ENCODE data around the gene MAGI1. TPM values are rescaled to one million over a fixed set of nuclear protein-coding genes. Genes with fewer than 3 reads are reported as not detected.

The MAGI1 gene
- total RNA-seq, 4 donors from 2014 or later: 42.4 to 71.6 (median 50.2) TPM

DNA sequence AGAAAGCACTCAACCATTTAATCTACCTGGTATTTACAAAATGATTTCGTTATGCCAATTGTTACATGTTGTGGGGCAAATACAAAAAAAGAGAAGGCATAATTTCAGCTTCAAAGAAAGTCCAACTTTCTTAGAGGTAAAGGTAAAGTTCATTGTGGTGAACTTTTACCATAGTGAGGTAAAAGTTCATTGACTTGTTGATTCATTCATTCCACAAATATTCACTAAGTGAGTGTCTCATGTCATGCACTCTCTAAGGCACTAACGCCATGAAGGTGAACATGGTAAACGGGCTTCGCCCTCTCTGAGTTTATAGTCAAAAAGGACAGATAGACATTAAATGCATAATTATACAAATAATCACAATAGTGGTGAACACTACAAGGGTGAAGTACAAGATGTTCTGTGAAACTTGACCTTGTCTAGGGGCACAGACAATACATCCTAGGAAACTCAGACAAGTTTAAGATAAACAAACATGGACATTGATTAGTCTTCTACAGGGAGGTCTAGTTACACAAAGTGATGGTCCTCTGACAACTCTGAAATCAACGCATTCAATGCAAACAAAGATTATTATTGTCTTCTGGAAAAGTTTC lies 378.6 kb downstream of the MAGI1 start:
- intact Hi-C loops (cut with DNase I; ENCODE audit: low total_unique reads): no loop called here
- 92 to 96% methylated on average over 5 of the region's 5 CpGs for WGBS, 2 donors
- H3K4me3 ChIP-seq (ENCODE audit: low read depth, poor library complexity, severe bottlenecking): no peak overlapping the region
- no peak for DNase-seq (ENCODE audit: low spot score in 2 of 2)
- TF ChIP-seq CTCF (IDR thresholded peaks at IDR 0.05) (no peak), POLR2A (IDR thresholded peaks at IDR 0.05) (no peak)

DNA sequence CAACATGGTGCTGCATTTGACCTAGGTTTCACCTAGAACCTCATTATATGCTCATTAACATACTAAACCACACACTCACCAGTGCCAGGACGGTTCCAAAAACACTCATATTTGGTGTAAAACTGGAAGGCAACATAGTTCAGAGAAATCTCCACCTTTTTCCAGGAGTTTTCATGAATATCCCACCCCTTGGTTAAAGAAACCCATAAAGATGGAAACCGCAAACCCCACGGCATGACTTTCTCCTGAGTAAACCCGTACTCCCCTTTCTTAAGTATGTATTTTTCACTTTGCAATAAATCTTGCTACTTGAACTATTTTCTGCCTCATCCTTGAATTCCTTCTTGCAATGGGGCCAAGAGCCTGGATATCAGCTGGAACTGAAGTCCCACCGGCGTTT lies 379.3 kb downstream of the MAGI1 start:
- intact Hi-C loops (cut with DNase I; ENCODE audit: low total_unique reads): no loop called here
- H3K4me3 ChIP-seq (ENCODE audit: low read depth, poor library complexity, severe bottlenecking): no peak overlapping the region
- DNase-seq (ENCODE audit: low spot score in 2 of 2): no peak
- TF ChIP-seq CTCF (IDR thresholded peaks at IDR 0.05): no peak
- no peak for TF ChIP-seq POLR2A (IDR thresholded peaks at IDR 0.05)
- WGBS, 2 donors: 89 to 90% methylated on average over 6 of the region's 6 CpGs

DNA sequence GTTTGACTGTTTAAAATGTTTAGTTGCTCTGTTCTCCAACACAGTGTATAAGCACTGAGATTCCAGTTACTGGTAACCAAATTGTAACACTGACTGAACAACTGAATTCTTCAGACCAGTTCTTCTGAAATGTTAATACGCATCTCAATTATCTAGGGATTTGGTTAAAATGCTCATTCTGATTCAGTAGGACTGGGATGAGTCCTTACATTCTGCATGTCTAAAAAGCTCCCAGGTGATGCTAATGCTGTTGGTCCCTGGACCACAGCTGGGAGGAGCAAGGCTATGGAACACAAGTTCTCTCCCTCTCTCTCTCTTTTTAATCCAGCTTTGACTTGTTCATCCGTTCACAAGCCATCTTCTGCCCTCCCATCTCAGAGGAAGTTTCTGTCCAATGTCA lies 380.3 kb downstream of the MAGI1 start:
- TF ChIP-seq POLR2A (IDR thresholded peaks at IDR 0.05) (no peak), CTCF (IDR thresholded peaks at IDR 0.05) (no peak)
- no peak for DNase-seq (ENCODE audit: low spot score in 2 of 2)
- intact Hi-C loops (cut with DNase I; ENCODE audit: low total_unique reads): no loop called here
- H3K4me3 ChIP-seq (ENCODE audit: low read depth, poor library complexity, severe bottlenecking): no peak overlapping the region
- 79 to 94% methylated on average over 2 of the region's 2 CpGs for WGBS, 2 donors

DNA sequence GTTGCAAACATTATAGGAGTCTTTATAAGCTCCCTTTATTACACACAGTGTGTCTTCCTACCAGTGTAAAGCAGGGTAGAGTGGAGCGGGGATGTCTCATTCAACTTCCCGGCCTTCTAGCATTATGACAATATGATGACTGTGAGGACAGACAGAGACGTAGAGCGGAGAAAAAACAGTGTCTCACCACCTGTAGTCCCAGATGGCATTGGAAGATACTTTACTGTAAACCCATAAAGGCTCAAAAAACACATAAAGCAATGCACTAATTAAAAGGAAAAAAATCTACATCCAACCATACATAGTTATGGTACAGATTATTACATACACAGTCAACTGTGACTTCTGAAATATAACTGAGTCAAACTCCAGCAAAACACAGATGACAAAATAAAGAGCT lies 383.7 kb downstream of the MAGI1 start:
- 93 to 94% methylated on average over 4 of the region's 4 CpGs for WGBS, 2 donors
- no peak for TF ChIP-seq CTCF (IDR thresholded peaks at IDR 0.05)
- no peak for TF ChIP-seq POLR2A (IDR thresholded peaks at IDR 0.05)
- intact Hi-C loops (cut with DNase I; ENCODE audit: low total_unique reads): no loop called here
- no peak for DNase-seq (ENCODE audit: low spot score in 2 of 2)
- H3K4me3 ChIP-seq (ENCODE audit: low read depth, poor library complexity, severe bottlenecking): no peak overlapping the region

DNA sequence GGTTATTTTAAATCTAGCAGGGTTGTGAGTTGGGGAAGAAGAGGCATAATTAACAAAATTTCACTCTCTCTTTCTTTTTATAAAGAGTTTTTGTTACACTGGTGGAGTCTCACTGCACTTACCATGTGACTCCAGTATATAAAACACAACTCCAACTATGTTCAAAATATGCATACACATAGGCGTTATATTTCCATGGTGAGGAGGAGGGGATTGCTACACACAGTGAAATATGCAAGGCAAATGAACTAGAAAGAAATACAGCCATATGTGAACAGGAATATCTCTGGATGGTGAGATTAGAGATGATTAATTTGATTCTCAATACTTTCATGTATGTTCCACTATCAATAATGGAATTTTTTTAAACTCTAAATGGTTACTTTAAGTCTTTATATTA lies 385.0 kb downstream of the MAGI1 start:
- no peak overlapping the region for H3K4me3 ChIP-seq (ENCODE audit: low read depth, poor library complexity, severe bottlenecking)
- 81 to 86% methylated on average over 1 of the region's 1 CpG for whole genome bisulfite sequencing, 2 donors
- TF ChIP-seq POLR2A (IDR thresholded peaks at IDR 0.05) (no peak), CTCF (IDR thresholded peaks at IDR 0.05) (no peak)
- DNase-seq (ENCODE audit: low spot score in 2 of 2): no peak
- intact Hi-C loops (cut with DNase I; ENCODE audit: low total_unique reads): no loop called here

DNA sequence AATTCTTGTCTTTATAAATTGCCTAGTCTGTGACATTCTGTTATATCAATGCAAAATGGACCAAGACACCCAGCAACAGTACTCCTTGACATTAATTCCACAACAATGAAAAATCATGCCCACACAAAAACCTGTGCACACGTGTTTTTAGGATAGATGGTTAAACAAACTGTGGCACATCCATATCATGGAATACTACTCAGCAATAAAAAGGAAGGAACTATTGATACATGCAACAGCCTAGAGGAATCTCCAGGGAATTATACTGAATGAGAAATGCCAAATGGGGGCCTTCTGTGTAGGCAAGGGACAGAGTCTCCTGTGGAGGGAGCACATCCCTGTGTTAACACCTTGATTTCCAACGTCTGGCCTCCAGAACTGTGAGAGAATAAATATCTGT lies 388.5 kb downstream of the MAGI1 start:
- H3K4me3 ChIP-seq (ENCODE audit: low read depth, poor library complexity, severe bottlenecking): no peak overlapping the region
- no peak for TF ChIP-seq CTCF (IDR thresholded peaks at IDR 0.05)
- TF ChIP-seq POLR2A (IDR thresholded peaks at IDR 0.05): no peak
- no peak for DNase-seq (ENCODE audit: low spot score in 2 of 2)
- 86 to 91% methylated on average over 2 of the region's 2 CpGs for WGBS, 2 donors
- intact Hi-C loops (cut with DNase I; ENCODE audit: low total_unique reads): no loop called here

Measured in lower leg skin (tissue), 4 donors.